ENCODE data around the gene RSF1.

Gene RSF1

DNA sequence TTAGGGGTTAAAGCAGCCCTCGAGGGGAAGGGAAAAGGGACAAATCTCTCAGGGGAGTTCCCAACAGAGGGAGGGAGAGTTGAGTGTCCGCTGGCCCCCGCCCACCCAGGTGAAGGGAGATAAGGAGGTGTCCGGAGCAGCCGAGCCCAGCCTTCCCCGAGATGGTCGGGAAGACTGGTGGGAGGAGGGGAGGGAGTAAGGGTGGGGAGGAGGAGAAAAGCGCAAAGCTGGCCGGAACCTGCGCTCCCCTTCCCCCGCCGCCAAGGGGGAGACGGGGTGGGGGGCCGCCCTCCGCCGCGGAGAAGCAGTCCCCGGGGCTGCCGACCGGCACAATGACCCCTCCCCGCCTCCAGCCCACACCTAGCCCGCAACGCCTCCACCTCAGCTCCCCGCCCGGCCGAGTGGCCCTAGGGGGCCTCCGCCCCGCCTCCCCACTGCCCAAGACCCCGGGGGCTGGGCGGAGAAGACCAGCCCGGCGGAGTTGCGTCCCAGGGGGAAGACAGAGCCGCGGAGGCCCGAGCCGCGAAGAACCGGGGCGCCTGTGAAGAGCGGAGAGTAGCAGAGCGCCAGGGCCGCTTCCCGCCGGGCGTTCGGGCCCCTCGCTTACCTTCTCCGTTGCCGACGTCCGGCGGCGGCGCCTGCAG, 479 bp downstream of the RSF1 start:
- H3K36me3 ChIP-seq (ENCODE audit: control insufficient read depth in 2 of 2, insufficient read depth in 1 of 2, low read length in 2 of 2), result no peaks in the 10 kb centered on the region
- H3K27ac ChIP-seq (ENCODE audit: extremely low read depth, low read depth, low read length), result peak overlapping the region; percentile 94
- peak overlapping the region; percentile 100 for H3K4me3 ChIP-seq (ENCODE audit: low read depth, low read length)
- no peaks in the 10 kb centered on the region for H3K4me1 ChIP-seq (ENCODE audit: control insufficient read depth, insufficient read depth, low read length)
- H3K9me3 ChIP-seq (ENCODE audit: control insufficient read depth, insufficient read depth, low read depth, low read length), result no peaks in the 10 kb centered on the region
- CTCF ChIA-PET, result interaction anchor here (0.7 to 1.2 kb wide), 3 partner anchors 46 to 231 kb away, joined by 3 to 8 read pairs (median 3); no protein-coding TSS in a partner anchor
- POLR2A ChIA-PET, result interaction anchor here (0.5 to 2.4 kb wide), 4 partner anchors 102 to 368 kb away, joined by 3 to 19 read pairs (median 4); partner anchors contain the start of genes INTS4 and KCTD21
- TF ChIP-seq SCRT1 (tag by site-specific recombination; IDR thresholded peaks at IDR 0.05; ENCODE audit: borderline replicate concordance) (no peak), ZNF366 (tag by site-specific recombination; conservative IDR thresholded peaks at IDR 0.05) (0 out of 2 replicates have a peak, but pooled peaks have one; percentile 61), ZNF423 (tag by site-specific recombination; IDR thresholded peaks at IDR 0.05) (0 out of 2 replicates have a peak, but pooled peaks have one; percentile 2), ZFP3 (tag by site-specific recombination; IDR thresholded peaks at IDR 0.05; ENCODE audit: low read depth) (no peak), ZNF629 (tag by site-specific recombination; IDR thresholded peaks at IDR 0.05) (0 out of 2 replicates have a peak, but pooled peaks have one; percentile 6), REPIN1 (tag by site-specific recombination; IDR thresholded peaks at IDR 0.05; ENCODE audit: low read depth) (no peak), KLF8 (tag by site-specific recombination; IDR thresholded peaks at IDR 0.05) (0 out of 2 replicates have a peak, but pooled peaks have one; percentile 49), GLIS1 (tag by site-specific recombination; IDR thresholded peaks at IDR 0.05) (peak; percentile 76), ZNF610 (tag by site-specific recombination; IDR thresholded peaks at IDR 0.05; ENCODE audit: borderline replicate concordance) (0 out of 2 replicates have a peak, but pooled peaks have one; percentile 16), ZNF391 (tag by site-specific recombination; IDR thresholded peaks at IDR 0.05; ENCODE audit: borderline replicate concordance, low read depth) (no peak), ZNF239 (tag by site-specific recombination; IDR thresholded peaks at IDR 0.05) (no peak), BCL11B (tag by site-specific recombination; IDR thresholded peaks at IDR 0.05; ENCODE audit: low read depth) (no peak), ZNF24 (tag by site-specific recombination; IDR thresholded peaks at IDR 0.05) (no peak), WT1 (tag by site-specific recombination; IDR thresholded peaks at IDR 0.05) (0 out of 2 replicates have a peak, but pooled peaks have one; percentile 6), SETDB1 (IDR thresholded peaks at IDR 0.05; ENCODE audit: insufficient read length, low read length) (no peak), SP3 (tag by site-specific recombination; IDR thresholded peaks at IDR 0.05) (peak; percentile 72), ZNF48 (tag by site-specific recombination; IDR thresholded peaks at IDR 0.05) (no peak), ZBTB48 (tag by site-specific recombination; IDR thresholded peaks at IDR 0.05) (no peak), ZNF341 (tag by site-specific recombination; IDR thresholded peaks at IDR 0.05; ENCODE audit: low read depth) (peak; percentile 97), ZFHX2 (tag by site-specific recombination; conservative IDR thresholded peaks at IDR 0.05) (peak; percentile 68), ZNF501 (tag by site-specific recombination; IDR thresholded peaks at IDR 0.05) (no peak), ZNF211 (tag by site-specific recombination; IDR thresholded peaks at IDR 0.05; ENCODE audit: low read depth) (no peak), IKZF3 (tag by site-specific recombination; IDR thresholded peaks at IDR 0.05) (peak; percentile 72; the same call in 1 of the 2 replicates)
- TF ChIP-seq, protein P1, sequence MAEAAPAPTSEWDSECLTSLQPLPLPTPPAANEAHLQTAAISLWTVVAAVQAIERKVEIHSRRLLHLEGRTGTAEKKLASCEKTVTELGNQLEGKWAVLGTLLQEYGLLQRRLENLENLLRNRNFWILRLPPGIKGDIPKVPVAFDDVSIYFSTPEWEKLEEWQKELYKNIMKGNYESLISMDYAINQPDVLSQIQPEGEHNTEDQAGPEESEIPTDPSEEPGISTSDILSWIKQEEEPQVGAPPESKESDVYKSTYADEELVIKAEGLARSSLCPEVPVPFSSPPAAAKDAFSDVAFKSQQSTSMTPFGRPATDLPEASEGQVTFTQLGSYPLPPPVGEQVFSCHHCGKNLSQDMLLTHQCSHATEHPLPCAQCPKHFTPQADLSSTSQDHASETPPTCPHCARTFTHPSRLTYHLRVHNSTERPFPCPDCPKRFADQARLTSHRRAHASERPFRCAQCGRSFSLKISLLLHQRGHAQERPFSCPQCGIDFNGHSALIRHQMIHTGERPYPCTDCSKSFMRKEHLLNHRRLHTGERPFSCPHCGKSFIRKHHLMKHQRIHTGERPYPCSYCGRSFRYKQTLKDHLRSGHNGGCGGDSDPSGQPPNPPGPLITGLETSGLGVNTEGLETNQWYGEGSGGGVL (tag by site-specific recombination; IDR thresholded peaks at IDR 0.05), result peak; percentile 77
- TF ChIP-seq, protein P2, sequence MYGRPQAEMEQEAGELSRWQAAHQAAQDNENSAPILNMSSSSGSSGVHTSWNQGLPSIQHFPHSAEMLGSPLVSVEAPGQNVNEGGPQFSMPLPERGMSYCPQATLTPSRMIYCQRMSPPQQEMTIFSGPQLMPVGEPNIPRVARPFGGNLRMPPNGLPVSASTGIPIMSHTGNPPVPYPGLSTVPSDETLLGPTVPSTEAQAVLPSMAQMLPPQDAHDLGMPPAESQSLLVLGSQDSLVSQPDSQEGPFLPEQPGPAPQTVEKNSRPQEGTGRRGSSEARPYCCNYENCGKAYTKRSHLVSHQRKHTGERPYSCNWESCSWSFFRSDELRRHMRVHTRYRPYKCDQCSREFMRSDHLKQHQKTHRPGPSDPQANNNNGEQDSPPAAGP (tag by site-specific recombination; IDR thresholded peaks at IDR 0.05), result 0 out of 2 replicates have a peak, but pooled peaks have one; percentile 14
- TF ChIP-seq, protein P3, sequence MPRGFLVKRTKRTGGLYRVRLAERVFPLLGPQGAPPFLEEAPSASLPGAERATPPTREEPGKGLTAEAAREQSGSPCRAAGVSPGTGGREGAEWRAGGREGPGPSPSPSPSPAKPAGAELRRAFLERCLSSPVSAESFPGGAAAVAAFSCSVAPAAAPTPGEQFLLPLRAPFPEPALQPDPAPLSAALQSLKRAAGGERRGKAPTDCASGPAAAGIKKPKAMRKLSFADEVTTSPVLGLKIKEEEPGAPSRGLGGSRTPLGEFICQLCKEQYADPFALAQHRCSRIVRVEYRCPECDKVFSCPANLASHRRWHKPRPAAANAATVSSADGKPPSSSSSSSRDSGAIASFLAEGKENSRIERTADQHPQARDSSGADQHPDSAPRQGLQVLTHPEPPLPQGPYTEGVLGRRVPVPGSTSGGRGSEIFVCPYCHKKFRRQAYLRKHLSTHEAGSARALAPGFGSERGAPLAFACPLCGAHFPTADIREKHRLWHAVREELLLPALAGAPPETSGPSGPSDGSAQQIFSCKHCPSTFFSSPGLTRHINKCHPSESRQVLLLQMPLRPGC (tag by site-specific recombination; IDR thresholded peaks at IDR 0.05), result 0 out of 2 replicates have a peak, but pooled peaks have one; percentile 26
- TF ChIP-seq, protein P4, sequence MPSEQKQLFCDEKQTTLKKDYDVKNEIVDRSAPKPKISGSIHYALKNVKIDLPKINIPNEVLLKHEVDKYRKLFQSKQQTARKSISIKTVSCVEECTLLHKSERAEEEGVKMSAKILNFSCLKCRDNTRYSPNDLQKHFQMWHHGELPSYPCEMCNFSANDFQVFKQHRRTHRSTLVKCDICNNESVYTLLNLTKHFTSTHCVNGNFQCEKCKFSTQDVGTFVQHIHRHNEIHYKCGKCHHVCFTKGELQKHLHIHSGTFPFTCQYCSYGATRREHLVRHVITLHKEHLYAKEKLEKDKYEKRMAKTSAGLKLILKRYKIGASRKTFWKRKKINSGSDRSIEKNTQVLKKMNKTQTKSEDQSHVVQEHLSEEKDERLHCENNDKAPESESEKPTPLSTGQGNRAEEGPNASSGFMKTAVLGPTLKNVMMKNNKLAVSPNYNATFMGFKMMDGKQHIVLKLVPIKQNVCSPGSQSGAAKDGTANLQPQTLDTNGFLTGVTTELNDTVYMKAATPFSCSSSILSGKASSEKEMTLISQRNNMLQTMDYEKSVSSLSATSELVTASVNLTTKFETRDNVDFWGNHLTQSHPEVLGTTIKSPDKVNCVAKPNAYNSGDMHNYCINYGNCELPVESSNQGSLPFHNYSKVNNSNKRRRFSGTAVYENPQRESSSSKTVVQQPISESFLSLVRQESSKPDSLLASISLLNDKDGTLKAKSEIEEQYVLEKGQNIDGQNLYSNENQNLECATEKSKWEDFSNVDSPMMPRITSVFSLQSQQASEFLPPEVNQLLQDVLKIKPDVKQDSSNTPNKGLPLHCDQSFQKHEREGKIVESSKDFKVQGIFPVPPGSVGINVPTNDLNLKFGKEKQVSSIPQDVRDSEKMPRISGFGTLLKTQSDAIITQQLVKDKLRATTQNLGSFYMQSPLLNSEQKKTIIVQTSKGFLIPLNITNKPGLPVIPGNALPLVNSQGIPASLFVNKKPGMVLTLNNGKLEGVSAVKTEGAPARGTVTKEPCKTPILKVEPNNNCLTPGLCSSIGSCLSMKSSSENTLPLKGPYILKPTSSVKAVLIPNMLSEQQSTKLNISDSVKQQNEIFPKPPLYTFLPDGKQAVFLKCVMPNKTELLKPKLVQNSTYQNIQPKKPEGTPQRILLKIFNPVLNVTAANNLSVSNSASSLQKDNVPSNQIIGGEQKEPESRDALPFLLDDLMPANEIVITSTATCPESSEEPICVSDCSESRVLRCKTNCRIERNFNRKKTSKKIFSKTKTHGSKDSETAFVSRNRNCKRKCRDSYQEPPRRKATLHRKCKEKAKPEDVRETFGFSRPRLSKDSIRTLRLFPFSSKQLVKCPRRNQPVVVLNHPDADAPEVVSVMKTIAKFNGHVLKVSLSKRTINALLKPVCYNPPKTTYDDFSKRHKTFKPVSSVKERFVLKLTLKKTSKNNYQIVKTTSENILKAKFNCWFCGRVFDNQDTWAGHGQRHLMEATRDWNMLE (tag by site-specific recombination; conservative IDR thresholded peaks at IDR 0.05; ENCODE audit: low read depth), result no peak

Data from HEK293 (cell line).